Measurements from ENCODE around the gene ESPL1. TPM values are rescaled to one million over a fixed set of nuclear protein-coding genes. Genes with fewer than 3 reads are reported as not detected.

Gene ESPL1
- 4.2 and 13.4 TPM in 2 replicates for total RNA-seq

GRCh38 chr12:53267999-53268629 lies at the start of gene ESPL1:
ESPL1 (plus strand) TSS chr12:53268299; CDS start chr12:53268767, 468 bp downstream.

GRCh38 chr12:53231921-53232645 lies 36.0 kb upstream of the ESPL1 start, which contains the start of gene RARG:
RARG (minus strand) TSS chr12:53232209; CDS start chr12:53227545, 4,664 bp downstream.

GRCh38 chr12:53295070-53295890 lies 27.2 kb downstream of the ESPL1 start, which contains the start of gene PFDN5:
PFDN5 (plus strand) TSS chr12:53295542; CDS start chr12:53295568, 26 bp downstream.

GRCh38 chr12:53299454-53300180 lies 31.5 kb downstream of the ESPL1 start, which contains the start of gene MYG1:
MYG1 (plus strand) TSS chr12:53299695; CDS start chr12:53299738, 43 bp downstream.

GRCh38 chr12:53336181-53336681 lies 68.1 kb downstream of the ESPL1 start, which contains the start of gene SP7:
SP7 (minus strand) TSS chr12:53336354; CDS start chr12:53335646, 708 bp downstream.

Other genes starting within 250 kb of the ESPL1 start
- gene TNS2, start 218.2 kb upstream of the ESPL1 start, total RNA-seq = 27.6 and 30.5 TPM in 2 replicates
- gene SPRYD3, start 188.9 kb upstream of the ESPL1 start, total RNA-seq = 28.1 and 31.3 TPM in 2 replicates
- gene IGFBP6, start 170.6 kb upstream of the ESPL1 start, total RNA-seq = 300 and 444 TPM in 2 replicates
- gene SOAT2, start 164.8 kb upstream of the ESPL1 start, total RNA-seq = 0.33 TPM in 1 of 2 replicates, not detected in the other
- 15.3 and 16.2 TPM in 2 replicates for gene ZNF740, start 87.6 kb upstream of the ESPL1 start, total RNA-seq
- gene CSAD, start 87.4 kb upstream of the ESPL1 start, total RNA-seq = 9.0 and 11.0 TPM in 2 replicates
- 0.12 and 0.77 TPM in 2 replicates for gene ITGB7, start 61.0 kb upstream of the ESPL1 start, total RNA-seq
- 20.9 and 27.1 TPM in 2 replicates for gene RARG, start 36.1 kb upstream of the ESPL1 start, total RNA-seq
- gene PFDN5, start 27.2 kb downstream of the ESPL1 start, total RNA-seq = 293 and 448 TPM in 2 replicates
- 45.6 and 58.9 TPM in 2 replicates for gene MYG1, start 31.4 kb downstream of the ESPL1 start, total RNA-seq
- gene AAAS, start 53.3 kb downstream of the ESPL1 start, total RNA-seq = 44.6 and 56.0 TPM in 2 replicates
- 0.25 TPM in 1 of 2 replicates, not detected in the other for gene SP7, start 68.1 kb downstream of the ESPL1 start, total RNA-seq
- 25.9 and 34.1 TPM in 2 replicates for gene SP1, start 111.9 kb downstream of the ESPL1 start, total RNA-seq
- gene AMHR2, start 155.6 kb downstream of the ESPL1 start, total RNA-seq = not detected in 2 replicates
- 25.2 and 26.2 TPM in 2 replicates for gene PRR13, start 173.4 kb downstream of the ESPL1 start, total RNA-seq
- 229 and 290 TPM in 2 replicates for gene PCBP2, start 183.8 kb downstream of the ESPL1 start, total RNA-seq
- gene MAP3K12, start 231.2 kb downstream of the ESPL1 start, total RNA-seq = 27.3 and 42.9 TPM in 2 replicates
- gene TARBP2, start 233.0 kb downstream of the ESPL1 start, total RNA-seq = 46.6 and 60.2 TPM in 2 replicates
- gene NPFF, start 239.2 kb downstream of the ESPL1 start, total RNA-seq = not detected in 2 replicates